Neuron (in vitro differentiated cells): ENCODE data around the gene CEACAM21.

ENCODE experiments used
- H2AFZ ChIP-seq: one replicate; pipeline ENCODE4 v1.6.1; 2013; ENCODE audit warnings: low read depth, mild to moderate bottlenecking, inconsistent platforms, low read length, moderate library complexity
- H3K27me3 ChIP-seq: one replicate; pipeline ENCODE4 v1.6.1; 2013; ENCODE audit warnings: low read length; ENCODE audit not compliant: insufficient read depth
- H3K36me3 ChIP-seq: one replicate; pipeline ENCODE4 v1.6.1; 2013; ENCODE audit warnings: low read length; ENCODE audit not compliant: insufficient read depth
- H3K4me1 ChIP-seq: one replicate; pipeline ENCODE4 v1.6.1; 2013; ENCODE audit warnings: low read length; ENCODE audit not compliant: insufficient read depth
- H3K4me3 ChIP-seq: 2 replicates; pipeline ENCODE4 v1.5.1; 2013; ENCODE audit warnings: mild to moderate bottlenecking, low read length, moderate library complexity
- H3K9me3 ChIP-seq: one replicate; pipeline ENCODE4 v1.6.1; 2013; ENCODE audit warnings: low read length

Gene CEACAM21

GRCh38 chr19:41597600-41598041, 21.7 kb downstream of the CEACAM21 start:
- Histone ChIP-seq H2AFZ (no peak overlapping the region), H3K36me3 (no peaks in the 10 kb centered on the region), H3K9me3 (no peaks in the 10 kb centered on the region), H3K4me3 (no peak overlapping the region), H3K4me1 (no peaks in the 10 kb centered on the region), H3K27me3 (peaks cover 3% of the 10 kb centered on the region)

- no peaks in the 10 kb centered on the region for H3K9me3 ChIP-seq
- H3K4me3 ChIP-seq = no peak overlapping the region
- no peaks in the 10 kb centered on the region for H3K4me1 ChIP-seq
- H3K27me3 ChIP-seq = peaks cover 15% of the 10 kb centered on the region
- no peak overlapping the region for H2AFZ ChIP-seq
- H3K36me3 ChIP-seq = no peaks in the 10 kb centered on the region
Observed at GRCh38 chr19:41599175-41599966, 23.4 kb downstream of the CEACAM21 start.

GRCh38 chr19:41601771-41602170, 25.8 kb downstream of the CEACAM21 start:
- H3K27me3 ChIP-seq = peaks cover 26% of the 10 kb centered on the region
- H3K9me3 ChIP-seq = no peaks in the 10 kb centered on the region
- no peak overlapping the region for H3K4me3 ChIP-seq
- H2AFZ ChIP-seq = no peak overlapping the region
- no peaks in the 10 kb centered on the region for H3K4me1 ChIP-seq
- H3K36me3 ChIP-seq = no peaks in the 10 kb centered on the region

GRCh38 chr19:41604831-41605230, 28.9 kb downstream of the CEACAM21 start:
- Histone ChIP-seq H3K4me3 (no peak overlapping the region), H2AFZ (no peak overlapping the region), H3K27me3 (peaks cover 26% of the 10 kb centered on the region), H3K36me3 (no peaks in the 10 kb centered on the region), H3K4me1 (no peaks in the 10 kb centered on the region), H3K9me3 (no peaks in the 10 kb centered on the region)

GRCh38 chr19:41606215-41606837, 30.4 kb downstream of the CEACAM21 start:
- Histone ChIP-seq H3K4me1 (no peaks in the 10 kb centered on the region), H3K9me3 (no peaks in the 10 kb centered on the region), H3K27me3 (peaks cover 26% of the 10 kb centered on the region), H3K36me3 (no peaks in the 10 kb centered on the region), H3K4me3 (no peak overlapping the region), H2AFZ (no peak overlapping the region)

GRCh38 chr19:41607668-41608067, 31.7 kb downstream of the CEACAM21 start:
- Histone ChIP-seq H3K27me3 (peaks cover 26% of the 10 kb centered on the region), H3K36me3 (no peaks in the 10 kb centered on the region), H2AFZ (no peak overlapping the region)

GRCh38 chr19:41610789-41611188, 34.8 kb downstream of the CEACAM21 start:
- Histone ChIP-seq H3K9me3 (no peaks in the 10 kb centered on the region), H3K27me3 (peaks cover 7% of the 10 kb centered on the region), H3K4me1 (no peaks in the 10 kb centered on the region), H3K4me3 (no peak overlapping the region), H3K36me3 (no peaks in the 10 kb centered on the region), H2AFZ (no peak overlapping the region)

More at GRCh38 chr19:41607668-41608067, 31.7 kb downstream of the CEACAM21 start:
- H3K4me3 ChIP-seq = no peak overlapping the region
- no peaks in the 10 kb centered on the region for H3K9me3 ChIP-seq
- H3K4me1 ChIP-seq = no peaks in the 10 kb centered on the region

GRCh38 chr19:41612483-41612882, 36.5 kb downstream of the CEACAM21 start:
- H3K4me1 ChIP-seq = no peaks in the 10 kb centered on the region
- no peak overlapping the region for H2AFZ ChIP-seq
- H3K9me3 ChIP-seq = no peaks in the 10 kb centered on the region
- peaks cover 2% of the 10 kb centered on the region for H3K27me3 ChIP-seq
- H3K36me3 ChIP-seq = no peaks in the 10 kb centered on the region
- no peak overlapping the region for H3K4me3 ChIP-seq

- no peaks in the 10 kb centered on the region for H3K36me3 ChIP-seq
- no peak overlapping the region for H2AFZ ChIP-seq
- H3K27me3 ChIP-seq = peaks cover 7% of the 10 kb centered on the region
- no peak overlapping the region for H3K4me3 ChIP-seq
- no peaks in the 10 kb centered on the region for H3K9me3 ChIP-seq
- H3K4me1 ChIP-seq = no peaks in the 10 kb centered on the region
Observed at GRCh38 chr19:41615207-41615606, 39.2 kb downstream of the CEACAM21 start.

- no peaks in the 10 kb centered on the region for H3K36me3 ChIP-seq
- H3K27me3 ChIP-seq = peaks cover 11% of the 10 kb centered on the region
- no peak overlapping the region for H3K4me3 ChIP-seq
- no peaks in the 10 kb centered on the region for H3K4me1 ChIP-seq
- no peak overlapping the region for H2AFZ ChIP-seq
- H3K9me3 ChIP-seq = no peaks in the 10 kb centered on the region
Observed at GRCh38 chr19:41616792-41617621, 41.0 kb downstream of the CEACAM21 start.

- H3K36me3 ChIP-seq = no peaks in the 10 kb centered on the region
- H3K27me3 ChIP-seq = peaks cover 11% of the 10 kb centered on the region
- H3K4me3 ChIP-seq = no peak overlapping the region
- H3K9me3 ChIP-seq = no peaks in the 10 kb centered on the region
- no peaks in the 10 kb centered on the region for H3K4me1 ChIP-seq
- no peak overlapping the region for H2AFZ ChIP-seq
Observed at GRCh38 chr19:41617941-41618730, 42.2 kb downstream of the CEACAM21 start.

GRCh38 chr19:41619018-41619556, 43.1 kb downstream of the CEACAM21 start:
- Histone ChIP-seq H3K4me1 (no peaks in the 10 kb centered on the region), H2AFZ (no peak overlapping the region), H3K4me3 (no peak overlapping the region), H3K9me3 (no peaks in the 10 kb centered on the region), H3K36me3 (no peaks in the 10 kb centered on the region), H3K27me3 (peaks cover 15% of the 10 kb centered on the region)
